A549 (cell line): ENCODE data around the gene PCNT. TPM values are rescaled to one million over a fixed set of nuclear protein-coding genes. Genes with fewer than 3 reads are reported as not detected.
"Not testable (repeated sequence)": the region's sequence is repeated elsewhere in the genome, so short reads cannot be mapped to it uniquely, and the experiment has no call there.

ENCODE experiments used
- ATAC-seq, 2 experiments: fragments of 200-7000 bp in 1 of 2; fragments of >200 bp in 1 of 2; cut with Nextera tagmentation in 1 of 2; cut with Tn5 transposase in 1 of 2; 3 replicates each; pipeline versions ENCODE4 v1.8.0 to v1.9.1; 2018 to 2020; ENCODE audit warnings: mild to moderate bottlenecking in 1 of 2, moderate library complexity in 1 of 2
- CTCF ChIA-PET: fragments of 300-600 bp; sonication (Branson Sonifier 250); formaldehyde crosslinking; extraction: SDS; loops from one replicate; lab custom pipeline; 2021; ENCODE audit warnings: antibody characterized with exemption, inconsistent platforms; lab: Yijun Ruan, JAX
- POLR2A ChIA-PET: fragments of 350-600 bp; formaldehyde crosslinking; extraction: SDS; loops from one replicate; lab custom pipeline; 2021; ENCODE audit warnings: antibody characterized with exemption, inconsistent platforms; lab: Yijun Ruan, JAX
- DNase-seq, 2 experiments: peaks; one replicate each; pipeline versions ENCODE4 v3.0.0 to v3.0.0-alpha.2; 2011 to 2016; ENCODE audit warnings: low read depth in 1 of 2, low spot score in 1 of 2
- FAIRE-seq: peaks from 2 replicates; lab custom pipeline; 2011; peaks lifted over from hg19 to GRCh38; lab: Jason Lieb, UNC
- H3K27ac ChIP-seq, 2 experiments: fragments of >200 bp; sonication (Bioruptor Twin); formaldehyde crosslinking; 3 replicates each; pipeline ENCODE4 v1.5.1; 2016 to 2017
- H3K4me1 ChIP-seq: fragments of >200 bp; sonication (Bioruptor Twin); formaldehyde crosslinking; 3 replicates; pipeline ENCODE4 v1.6.1; 2016
- H3K4me2 ChIP-seq: fragments of >200 bp; sonication (Bioruptor Twin); formaldehyde crosslinking; 3 replicates; pipeline ENCODE4 v1.6.1; 2016
- H3K4me3 ChIP-seq: fragments of >200 bp; sonication (Bioruptor Twin); formaldehyde crosslinking; 3 replicates; pipeline ENCODE4 v1.5.1; 2016
- H3K9me3 ChIP-seq: fragments of >200 bp; sonication (Bioruptor Twin); formaldehyde crosslinking; 3 replicates; pipeline ENCODE4 v1.6.1; 2016
- CEBPB ChIP-seq, 2 experiments: fragments of >200 bp in 1 of 2; sonication (Bioruptor Twin) in 1 of 2; formaldehyde crosslinking in 1 of 2; IDR thresholded peaks; 2 replicates each; pipeline ENCODE4 v1.6.1; 2012 to 2016
- CHD2 ChIP-seq: fragments of 150-350 bp; IDR thresholded peaks from 2 replicates; pipeline ENCODE4 v1.6.1; 2014; ENCODE audit warnings: low read length; ENCODE audit not compliant: partially characterized antibody
- EHF ChIP-seq: fragments of 250-450 bp; sonication (Bioruptor Pico); IDR thresholded peaks from 2 replicates; pipeline ENCODE4 v1.5.0; 2020; ENCODE audit warnings: mild to moderate bottlenecking
- EHMT2 ChIP-seq: fragments of 200-600 bp; sonication (generic); IDR thresholded peaks from 2 replicates; pipeline ENCODE4 v1.6.1; 2016; ENCODE audit warnings: antibody characterized with exemption, low read depth, mild to moderate bottlenecking, moderate library complexity
- FOSL2 ChIP-seq, 2 experiments: fragments of 450-650 bp in 1 of 2; fragments of >200 bp in 1 of 2; sonication (Bioruptor Twin) in 1 of 2; formaldehyde crosslinking; IDR thresholded peaks; 2 replicates each; pipeline versions ENCODE4 v1.5.0 to v1.6.1; 2016 to 2020; ENCODE audit warnings: mild to moderate bottlenecking in 1 of 2, moderate library complexity in 1 of 2
- GATA3 ChIP-seq: IDR thresholded peaks from 2 replicates; pipeline ENCODE4 v1.6.1; 2012; ENCODE audit warnings: borderline replicate concordance
- HDAC2 ChIP-seq: fragments of 200-600 bp; sonication (generic); IDR thresholded peaks from 2 replicates; pipeline ENCODE4 v1.6.1; 2016
- MAFK ChIP-seq: fragments of 450-650 bp; IDR thresholded peaks from 2 replicates; pipeline ENCODE4 v1.6.1; 2014; ENCODE audit not compliant: partially characterized antibody
- PHF8 ChIP-seq: fragments of 200-600 bp; sonication (generic); IDR thresholded peaks from 2 replicates; pipeline ENCODE4 v1.6.1; 2016; ENCODE audit warnings: low read depth, mild to moderate bottlenecking, antibody characterized with exemption, moderate library complexity, borderline replicate concordance
- TP53 ChIP-seq: fragments of 250-450 bp; sonication (Bioruptor Pico); IDR thresholded peaks from 2 replicates; pipeline ENCODE4 v1.5.0; 2021; ENCODE audit warnings: mild to moderate bottlenecking, moderate library complexity
- WGBS: methylation state at CpG from one replicate; pipeline ENCODE4 v1.1.6; 2017; ENCODE audit errors: missing lambda C conversion rate; 5-methylcytosine and 5-hydroxymethylcytosine counted together
- polyA plus RNA-seq, 4 experiments: library from polyadenylated mRNA; depleted of rRNA in 3 of 4; stranded (reverse); fragments of >200 nt; fragmentation: RNase III in 1 of 4; extraction: RNeasy Plus Mini Kit Qiagen cat#74134 plus additional on column Dnase treatment in 1 of 4; gene quantifications; 2 replicates in 3 of 4; 3 replicates in 1 of 4; pipeline ENCODE4 v1.2.3, GENCODE V29; 2011 to 2017
- TF ChIP-seq, protein P1 (sequence below): fragments of 200-600 bp; sonication (generic); IDR thresholded peaks from 2 replicates; pipeline ENCODE4 v1.6.1; 2016; ENCODE audit warnings: antibody characterized with exemption, mild to moderate bottlenecking, moderate library complexity
- TF ChIP-seq, protein P2 (sequence below): fragments of >200 bp; sonication (Bioruptor Twin); formaldehyde crosslinking; IDR thresholded peaks from 2 replicates; pipeline ENCODE4 v1.6.1; 2016
- TF ChIP-seq, protein P3 (sequence below): fragments of >200 bp; sonication (Bioruptor Twin); formaldehyde crosslinking; IDR thresholded peaks from 3 replicates; pipeline ENCODE4 v1.5.1; 2016

PCNT gene
- polyA plus RNA-seq, 2 of the 4 experiments (the other 2 are of a cell fraction) = 11.1 to 14.6 TPM

DNA sequence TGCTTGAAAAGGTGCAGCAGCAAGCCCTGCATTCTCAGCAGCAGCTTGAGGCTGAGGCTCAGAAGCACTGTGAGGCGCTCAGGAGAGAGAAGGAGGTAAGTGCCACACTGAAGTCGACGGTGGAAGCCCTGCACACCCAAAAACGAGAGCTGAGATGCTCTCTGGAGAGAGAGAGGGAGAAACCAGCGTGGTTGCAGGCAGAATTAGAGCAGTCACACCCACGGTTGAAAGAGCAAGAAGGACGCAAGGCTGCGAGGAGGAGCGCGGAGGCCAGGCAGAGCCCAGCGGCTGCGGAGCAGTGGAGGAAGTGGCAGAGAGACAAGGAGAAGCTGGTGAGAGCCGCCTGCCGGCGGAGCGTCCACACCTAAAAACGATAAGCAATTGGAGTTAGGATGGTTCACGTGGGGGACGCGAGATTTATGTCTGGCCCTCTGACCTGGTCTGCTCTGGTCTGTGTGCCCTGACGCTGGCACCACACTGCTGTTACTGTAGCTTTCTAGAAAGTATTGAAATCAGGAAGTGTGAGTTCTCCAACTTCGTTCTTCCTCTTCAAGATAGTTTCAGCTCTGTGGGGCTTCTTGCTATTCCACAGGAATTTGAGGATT is 108.0 kb downstream of the PCNT start:
- ATAC-seq = no peak
- TF ChIP-seq, protein P1, sequence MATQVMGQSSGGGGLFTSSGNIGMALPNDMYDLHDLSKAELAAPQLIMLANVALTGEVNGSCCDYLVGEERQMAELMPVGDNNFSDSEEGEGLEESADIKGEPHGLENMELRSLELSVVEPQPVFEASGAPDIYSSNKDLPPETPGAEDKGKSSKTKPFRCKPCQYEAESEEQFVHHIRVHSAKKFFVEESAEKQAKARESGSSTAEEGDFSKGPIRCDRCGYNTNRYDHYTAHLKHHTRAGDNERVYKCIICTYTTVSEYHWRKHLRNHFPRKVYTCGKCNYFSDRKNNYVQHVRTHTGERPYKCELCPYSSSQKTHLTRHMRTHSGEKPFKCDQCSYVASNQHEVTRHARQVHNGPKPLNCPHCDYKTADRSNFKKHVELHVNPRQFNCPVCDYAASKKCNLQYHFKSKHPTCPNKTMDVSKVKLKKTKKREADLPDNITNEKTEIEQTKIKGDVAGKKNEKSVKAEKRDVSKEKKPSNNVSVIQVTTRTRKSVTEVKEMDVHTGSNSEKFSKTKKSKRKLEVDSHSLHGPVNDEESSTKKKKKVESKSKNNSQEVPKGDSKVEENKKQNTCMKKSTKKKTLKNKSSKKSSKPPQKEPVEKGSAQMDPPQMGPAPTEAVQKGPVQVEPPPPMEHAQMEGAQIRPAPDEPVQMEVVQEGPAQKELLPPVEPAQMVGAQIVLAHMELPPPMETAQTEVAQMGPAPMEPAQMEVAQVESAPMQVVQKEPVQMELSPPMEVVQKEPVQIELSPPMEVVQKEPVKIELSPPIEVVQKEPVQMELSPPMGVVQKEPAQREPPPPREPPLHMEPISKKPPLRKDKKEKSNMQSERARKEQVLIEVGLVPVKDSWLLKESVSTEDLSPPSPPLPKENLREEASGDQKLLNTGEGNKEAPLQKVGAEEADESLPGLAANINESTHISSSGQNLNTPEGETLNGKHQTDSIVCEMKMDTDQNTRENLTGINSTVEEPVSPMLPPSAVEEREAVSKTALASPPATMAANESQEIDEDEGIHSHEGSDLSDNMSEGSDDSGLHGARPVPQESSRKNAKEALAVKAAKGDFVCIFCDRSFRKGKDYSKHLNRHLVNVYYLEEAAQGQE = no peak
- TF ChIP-seq CHD2 (no peak), FOSL2 (IDR thresholded peaks at IDR 0.05) (no peak), FOSL2 (CRISPR knock-in tag; IDR thresholded peaks at IDR 0.05) (no peak), PHF8 (no peak), HDAC2 (no peak), TP53 (CRISPR knock-in tag) (no peak), EHF (CRISPR knock-in tag) (no peak), CEBPB (IDR thresholded peaks at IDR 0.05) (no peak), EHMT2 (no peak), MAFK (no peak), GATA3 (no peak)
- TF ChIP-seq, protein P2, sequence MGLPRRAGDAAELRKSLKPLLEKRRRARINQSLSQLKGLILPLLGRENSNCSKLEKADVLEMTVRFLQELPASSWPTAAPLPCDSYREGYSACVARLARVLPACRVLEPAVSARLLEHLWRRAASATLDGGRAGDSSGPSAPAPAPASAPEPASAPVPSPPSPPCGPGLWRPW = no peak
- TF ChIP-seq, all 56 proteins: peak for 0
- DNase-seq (no peak), FAIRE-seq (no peak)
- H3K4me2 ChIP-seq = no peak overlapping the region
- no peaks in the 10 kb centered on the region for H3K9me3 ChIP-seq
- H3K27ac ChIP-seq = no peak overlapping the region
- WGBS = 95% methylated on average over 22 of the region's 22 CpGs
- CTCF ChIA-PET = interaction anchor here (0.5 to 1.3 kb wide), 3 partner anchors 9 to 57 kb away, joined by 3 to 5 read pairs (median 3); no protein-coding TSS in a partner anchor
- no peak overlapping the region for H3K4me3 ChIP-seq
- H3K4me1 ChIP-seq = no peaks in the 10 kb centered on the region
- POLR2A ChIA-PET = no interaction called here

DNA sequence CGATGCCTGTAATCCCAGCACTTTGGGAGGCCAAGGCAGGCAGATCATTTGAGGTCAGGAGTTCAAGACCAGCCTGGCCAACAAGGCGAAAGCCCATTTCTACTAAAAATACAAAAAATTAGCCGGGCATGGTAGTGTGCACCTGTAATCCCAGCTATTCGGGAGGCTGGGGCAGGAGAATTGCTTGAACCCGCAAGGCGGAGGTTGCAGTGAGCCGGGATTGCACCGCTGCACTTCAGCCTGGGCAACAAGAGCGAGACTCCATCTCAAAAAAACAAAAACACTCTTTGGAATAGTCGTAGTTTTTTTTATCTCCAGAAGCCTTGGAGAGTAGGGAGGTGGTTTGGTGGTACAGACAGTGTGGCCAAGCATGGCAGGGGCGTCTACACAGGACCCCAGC is 109.2 kb downstream of the PCNT start:
- ATAC-seq, H3K9me3 ChIP-seq, CTCF ChIA-PET, H3K27ac ChIP-seq, DNase-seq, H3K4me2 ChIP-seq, FAIRE-seq, H3K4me3 ChIP-seq, H3K4me1 ChIP-seq, POLR2A ChIA-PET: not testable (repeated sequence)
- 87% methylated on average over 11 of the region's 11 CpGs for WGBS

DNA sequence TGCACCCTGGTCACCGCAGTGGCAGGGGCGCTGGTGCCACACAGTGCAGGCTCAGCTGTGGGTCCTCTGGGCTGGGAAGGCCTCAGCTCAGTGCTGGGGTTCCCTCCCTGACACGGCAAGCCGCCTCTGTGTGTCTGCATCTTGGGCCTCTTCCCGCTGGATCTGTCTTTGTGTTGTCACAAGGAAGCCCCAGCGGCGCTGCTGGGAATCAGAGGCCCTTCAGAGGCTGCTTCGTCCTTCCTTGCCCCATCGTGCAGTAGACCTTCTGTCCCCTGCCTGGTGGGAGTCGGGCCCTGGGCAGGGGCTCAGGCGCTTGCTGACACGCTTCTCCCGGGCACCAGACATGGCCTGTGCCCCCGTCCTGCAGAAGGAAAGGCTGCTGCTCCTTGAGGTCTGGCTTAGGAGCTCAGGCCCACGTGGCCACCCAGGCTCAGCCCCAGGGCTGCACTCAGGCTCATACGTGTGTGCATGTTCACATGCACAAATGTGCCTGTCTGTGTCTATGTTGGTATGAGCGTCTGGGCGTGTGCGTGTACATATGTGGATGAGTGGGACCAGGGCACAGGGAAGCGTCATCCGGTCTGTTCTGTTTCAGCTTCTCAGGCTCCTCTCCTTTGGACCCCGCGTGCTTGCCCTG is 110.5 kb downstream of the PCNT start:
- H3K4me2 ChIP-seq = no peak overlapping the region
- no peaks in the 10 kb centered on the region for H3K9me3 ChIP-seq
- ChIA-PET POLR2A (no interaction called here), CTCF (no interaction called here)
- no peak overlapping the region for H3K27ac ChIP-seq
- H3K4me1 ChIP-seq = no peaks in the 10 kb centered on the region
- no peak for DNase-seq
- FAIRE-seq = no peak
- WGBS = 93% methylated on average over 16 of the region's 23 CpGs
- TF ChIP-seq, protein P3, sequence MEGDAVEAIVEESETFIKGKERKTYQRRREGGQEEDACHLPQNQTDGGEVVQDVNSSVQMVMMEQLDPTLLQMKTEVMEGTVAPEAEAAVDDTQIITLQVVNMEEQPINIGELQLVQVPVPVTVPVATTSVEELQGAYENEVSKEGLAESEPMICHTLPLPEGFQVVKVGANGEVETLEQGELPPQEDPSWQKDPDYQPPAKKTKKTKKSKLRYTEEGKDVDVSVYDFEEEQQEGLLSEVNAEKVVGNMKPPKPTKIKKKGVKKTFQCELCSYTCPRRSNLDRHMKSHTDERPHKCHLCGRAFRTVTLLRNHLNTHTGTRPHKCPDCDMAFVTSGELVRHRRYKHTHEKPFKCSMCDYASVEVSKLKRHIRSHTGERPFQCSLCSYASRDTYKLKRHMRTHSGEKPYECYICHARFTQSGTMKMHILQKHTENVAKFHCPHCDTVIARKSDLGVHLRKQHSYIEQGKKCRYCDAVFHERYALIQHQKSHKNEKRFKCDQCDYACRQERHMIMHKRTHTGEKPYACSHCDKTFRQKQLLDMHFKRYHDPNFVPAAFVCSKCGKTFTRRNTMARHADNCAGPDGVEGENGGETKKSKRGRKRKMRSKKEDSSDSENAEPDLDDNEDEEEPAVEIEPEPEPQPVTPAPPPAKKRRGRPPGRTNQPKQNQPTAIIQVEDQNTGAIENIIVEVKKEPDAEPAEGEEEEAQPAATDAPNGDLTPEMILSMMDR = no peak
- TF ChIP-seq, protein P2 = no peak
- TF ChIP-seq TP53 (CRISPR knock-in tag) (no peak), CEBPB (IDR thresholded peaks at IDR 0.05) (no peak)
- no peak; a peak in 1 of 6 replicates for ATAC-seq
- no peak overlapping the region for H3K4me3 ChIP-seq
